ENCODE measurements around the gene TINAGL1. TPM values are rescaled to one million over a fixed set of nuclear protein-coding genes. Genes with fewer than 3 reads are reported as not detected.

The TINAGL1 gene
- total and polyA plus RNA-seq, 2 of the 13 experiments (the other 11 are each of a cell fraction or from before 2014, with no cell fraction given) = 24.7 to 76.8 TPM

DNA sequence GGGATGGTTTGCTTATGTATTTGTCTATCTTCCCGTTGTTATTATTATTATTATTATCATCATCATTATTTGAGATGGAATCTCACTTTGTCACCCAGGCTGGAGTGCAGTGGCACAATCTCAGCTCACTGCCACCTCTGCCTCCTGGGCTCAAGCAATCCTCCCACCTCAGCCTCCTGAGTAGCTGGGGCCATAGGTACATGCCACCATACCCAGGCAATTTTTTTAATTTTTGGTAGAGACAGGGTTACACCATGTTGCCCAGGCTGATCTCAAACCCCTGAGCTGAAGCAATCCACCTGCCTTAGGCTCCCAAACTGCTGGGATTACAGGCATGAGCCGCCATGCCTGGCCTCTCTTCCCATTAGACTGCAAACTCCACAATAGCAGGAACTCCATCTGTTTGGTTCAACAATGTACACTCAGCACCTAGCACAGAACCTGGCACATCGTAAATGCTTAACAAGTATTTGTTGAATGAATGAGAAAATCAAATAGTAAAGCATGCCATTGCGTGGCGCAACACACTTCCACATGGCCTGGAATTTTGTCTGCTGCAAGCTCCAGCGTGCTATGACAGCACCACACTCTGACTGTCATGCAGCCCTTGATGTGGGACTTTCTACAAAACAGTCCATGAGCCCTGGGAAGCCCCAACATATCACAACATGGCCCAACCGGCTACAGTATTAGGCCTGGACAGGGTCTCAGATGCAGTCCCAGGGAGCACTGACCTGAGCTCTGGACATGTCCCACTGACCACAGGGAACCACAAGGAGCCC, 3.8 kb upstream of the TINAGL1 start (continued):
- TF ChIP-seq, protein P1, sequence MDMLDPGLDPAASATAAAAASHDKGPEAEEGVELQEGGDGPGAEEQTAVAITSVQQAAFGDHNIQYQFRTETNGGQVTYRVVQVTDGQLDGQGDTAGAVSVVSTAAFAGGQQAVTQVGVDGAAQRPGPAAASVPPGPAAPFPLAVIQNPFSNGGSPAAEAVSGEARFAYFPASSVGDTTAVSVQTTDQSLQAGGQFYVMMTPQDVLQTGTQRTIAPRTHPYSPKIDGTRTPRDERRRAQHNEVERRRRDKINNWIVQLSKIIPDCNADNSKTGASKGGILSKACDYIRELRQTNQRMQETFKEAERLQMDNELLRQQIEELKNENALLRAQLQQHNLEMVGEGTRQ (IDR thresholded peaks at IDR 0.05; ENCODE audit: low read depth, low read length) = no peak
- TF ChIP-seq, protein P1 (CRISPR knock-in tag; IDR thresholded peaks at IDR 0.05; ENCODE audit: borderline replicate concordance) = no peak
- TF ChIP-seq, protein P2, sequence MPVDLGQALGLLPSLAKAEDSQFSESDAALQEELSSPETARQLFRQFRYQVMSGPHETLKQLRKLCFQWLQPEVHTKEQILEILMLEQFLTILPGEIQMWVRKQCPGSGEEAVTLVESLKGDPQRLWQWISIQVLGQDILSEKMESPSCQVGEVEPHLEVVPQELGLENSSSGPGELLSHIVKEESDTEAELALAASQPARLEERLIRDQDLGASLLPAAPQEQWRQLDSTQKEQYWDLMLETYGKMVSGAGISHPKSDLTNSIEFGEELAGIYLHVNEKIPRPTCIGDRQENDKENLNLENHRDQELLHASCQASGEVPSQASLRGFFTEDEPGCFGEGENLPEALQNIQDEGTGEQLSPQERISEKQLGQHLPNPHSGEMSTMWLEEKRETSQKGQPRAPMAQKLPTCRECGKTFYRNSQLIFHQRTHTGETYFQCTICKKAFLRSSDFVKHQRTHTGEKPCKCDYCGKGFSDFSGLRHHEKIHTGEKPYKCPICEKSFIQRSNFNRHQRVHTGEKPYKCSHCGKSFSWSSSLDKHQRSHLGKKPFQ (CRISPR knock-in tag; IDR thresholded peaks at IDR 0.05; ENCODE audit: insufficient replicate concordance) = no peak
- TF ChIP-seq ZFYVE20 (CRISPR knock-in tag; IDR thresholded peaks at IDR 0.05; ENCODE audit: borderline replicate concordance, low read depth) (no peak), CEBPB (IDR thresholded peaks at IDR 0.05; ENCODE audit: borderline replicate concordance, low read depth, low read length) (peak; percentile 96), RFXANK (CRISPR knock-in tag; IDR thresholded peaks at IDR 0.05) (no peak), NCOR1 (IDR thresholded peaks at IDR 0.05; ENCODE audit: borderline replicate concordance, low read length) (no peak), HNF4G (IDR thresholded peaks at IDR 0.05; ENCODE audit: borderline replicate concordance, low read depth, low read length) (no peak), HNF4G (CRISPR knock-in tag; IDR thresholded peaks at IDR 0.05; ENCODE audit: borderline replicate concordance, low read depth) (no peak), ZNF282 (IDR thresholded peaks at IDR 0.05; ENCODE audit: partially characterized antibody) (no peak), RFX3 (CRISPR knock-in tag; IDR thresholded peaks at IDR 0.05) (no peak), ZFY (CRISPR knock-in tag; IDR thresholded peaks at IDR 0.05) (peak; percentile 19; the same call in 1 of the 2 replicates), ZNF101 (CRISPR knock-in tag; IDR thresholded peaks at IDR 0.05; ENCODE audit: borderline replicate concordance, low read depth) (no peak), MIXL1 (CRISPR knock-in tag; IDR thresholded peaks at IDR 0.05) (no peak; the same call in 1 of the 2 replicates), ZSCAN25 (CRISPR knock-in tag; IDR thresholded peaks at IDR 0.05) (no peak), MTF1 (CRISPR knock-in tag; IDR thresholded peaks at IDR 0.05) (no peak), SRF (IDR thresholded peaks at IDR 0.05; ENCODE audit: low read depth, low read length) (no peak)
- TF ChIP-seq, protein P3, sequence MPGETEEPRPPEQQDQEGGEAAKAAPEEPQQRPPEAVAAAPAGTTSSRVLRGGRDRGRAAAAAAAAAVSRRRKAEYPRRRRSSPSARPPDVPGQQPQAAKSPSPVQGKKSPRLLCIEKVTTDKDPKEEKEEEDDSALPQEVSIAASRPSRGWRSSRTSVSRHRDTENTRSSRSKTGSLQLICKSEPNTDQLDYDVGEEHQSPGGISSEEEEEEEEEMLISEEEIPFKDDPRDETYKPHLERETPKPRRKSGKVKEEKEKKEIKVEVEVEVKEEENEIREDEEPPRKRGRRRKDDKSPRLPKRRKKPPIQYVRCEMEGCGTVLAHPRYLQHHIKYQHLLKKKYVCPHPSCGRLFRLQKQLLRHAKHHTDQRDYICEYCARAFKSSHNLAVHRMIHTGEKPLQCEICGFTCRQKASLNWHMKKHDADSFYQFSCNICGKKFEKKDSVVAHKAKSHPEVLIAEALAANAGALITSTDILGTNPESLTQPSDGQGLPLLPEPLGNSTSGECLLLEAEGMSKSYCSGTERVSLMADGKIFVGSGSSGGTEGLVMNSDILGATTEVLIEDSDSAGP (CRISPR knock-in tag; IDR thresholded peaks at IDR 0.05; ENCODE audit: borderline replicate concordance) = no peak
- TF ChIP-seq, protein P4, sequence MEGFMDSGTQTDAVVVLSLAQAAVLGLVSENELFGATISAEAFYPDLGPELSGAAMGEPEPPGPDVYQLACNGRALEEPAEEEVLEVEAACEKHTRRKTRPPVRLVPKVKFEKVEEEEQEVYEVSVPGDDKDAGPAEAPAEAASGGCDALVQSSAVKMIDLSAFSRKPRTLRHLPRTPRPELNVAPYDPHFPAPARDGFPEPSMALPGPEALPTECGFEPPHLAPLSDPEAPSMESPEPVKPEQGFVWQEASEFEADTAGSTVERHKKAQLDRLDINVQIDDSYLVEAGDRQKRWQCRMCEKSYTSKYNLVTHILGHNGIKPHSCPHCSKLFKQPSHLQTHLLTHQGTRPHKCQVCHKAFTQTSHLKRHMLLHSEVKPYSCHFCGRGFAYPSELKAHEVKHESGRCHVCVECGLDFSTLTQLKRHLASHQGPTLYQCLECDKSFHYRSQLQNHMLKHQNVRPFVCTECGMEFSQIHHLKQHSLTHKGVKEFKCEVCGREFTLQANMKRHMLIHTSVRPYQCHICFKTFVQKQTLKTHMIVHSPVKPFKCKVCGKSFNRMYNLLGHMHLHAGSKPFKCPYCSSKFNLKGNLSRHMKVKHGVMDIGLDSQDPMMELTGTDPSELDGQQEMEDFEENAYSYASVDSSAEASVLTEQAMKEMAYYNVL (CRISPR knock-in tag; IDR thresholded peaks at IDR 0.05; ENCODE audit: borderline replicate concordance) = no peak
- TF ChIP-seq, protein P5, sequence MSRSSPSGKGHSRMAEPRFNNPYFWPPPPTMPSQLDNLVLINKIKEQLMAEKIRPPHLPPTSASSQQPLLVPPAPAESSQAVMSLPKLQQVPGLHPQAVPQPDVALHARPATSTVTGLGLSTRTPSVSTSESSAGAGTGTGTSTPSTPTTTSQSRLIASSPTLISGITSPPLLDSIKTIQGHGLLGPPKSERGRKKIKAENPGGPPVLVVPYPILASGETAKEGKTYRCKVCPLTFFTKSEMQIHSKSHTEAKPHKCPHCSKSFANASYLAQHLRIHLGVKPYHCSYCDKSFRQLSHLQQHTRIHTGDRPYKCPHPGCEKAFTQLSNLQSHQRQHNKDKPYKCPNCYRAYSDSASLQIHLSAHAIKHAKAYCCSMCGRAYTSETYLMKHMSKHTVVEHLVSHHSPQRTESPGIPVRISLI (CRISPR knock-in tag; IDR thresholded peaks at IDR 0.05; ENCODE audit: borderline replicate concordance) = no peak

Data from HepG2 (cell line).